Neural crest cell (in vitro differentiated cells): ENCODE data around the gene RABEP1. TPM values are rescaled to one million over a fixed set of nuclear protein-coding genes. Genes with fewer than 3 reads are reported as not detected.

ENCODE experiments used
- DNase-seq: peaks from one replicate; pipeline ENCODE4 v3.0.0; 2021; ENCODE audit warnings: low read depth, mixed read lengths, low spot score
- H3K27ac Mint-ChIP-seq: one replicate; pipeline ENCODE4 v1.8.0; 2021; ENCODE audit warnings: mild to moderate bottlenecking, mixed read lengths; ENCODE audit not compliant: unreplicated experiment
- H3K27me3 Mint-ChIP-seq: 2 replicates; pipeline ENCODE4 v1.8.0; 2021; ENCODE audit warnings: low read depth, mild to moderate bottlenecking, mixed read lengths
- H3K36me3 Mint-ChIP-seq: 2 replicates; pipeline ENCODE4 v1.8.0; 2021; ENCODE audit warnings: low read depth, mild to moderate bottlenecking, mixed read lengths
- H3K4me1 Mint-ChIP-seq: 2 replicates; pipeline ENCODE4 v1.8.0; 2021; ENCODE audit warnings: mixed read lengths
- H3K4me3 Mint-ChIP-seq: one replicate; pipeline ENCODE4 v1.8.0; 2021; ENCODE audit warnings: mild to moderate bottlenecking, mixed read lengths
- H3K9me3 Mint-ChIP-seq: 2 replicates; pipeline ENCODE4 v1.8.0; 2021; ENCODE audit warnings: mixed read lengths
- CTCF ChIP-seq: fragments of 200-600 bp; sonication (generic); conservative IDR thresholded peaks from 2 replicates; pipeline ENCODE4 v1.5.0; 2021; ENCODE audit warnings: antibody characterized with exemption, mild to moderate bottlenecking
- total RNA-seq: library from RNA; stranded (reverse); gene quantifications from 2 replicates; pipeline ENCODE4 v1.2.1, GENCODE V29; 2021

Gene RABEP1
- total RNA-seq, 1 donor from 2014 or later, result 57.9 TPM

DNA sequence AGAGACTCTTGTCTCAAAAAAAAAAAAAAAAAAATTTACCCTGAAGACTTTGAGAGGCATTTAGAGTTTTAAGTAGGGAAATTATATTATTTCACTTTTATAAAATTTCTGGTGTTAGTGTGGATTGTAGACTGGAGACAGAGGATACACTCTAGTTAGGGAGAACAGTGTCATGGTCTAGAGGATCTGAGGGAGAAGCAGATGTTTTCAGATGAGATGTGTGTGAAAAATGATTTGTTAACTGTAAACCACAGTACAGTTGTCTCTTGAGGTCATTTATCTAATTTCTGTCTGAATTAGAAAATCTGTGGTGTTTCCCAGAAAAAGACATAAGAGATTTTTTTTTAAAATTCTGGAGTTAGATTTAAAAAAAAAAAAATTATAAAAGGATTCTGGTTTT lies 82.6 kb downstream of the RABEP1 start:
- H3K27me3 Mint-ChIP-seq, result no peaks in the 10 kb centered on the region

DNA sequence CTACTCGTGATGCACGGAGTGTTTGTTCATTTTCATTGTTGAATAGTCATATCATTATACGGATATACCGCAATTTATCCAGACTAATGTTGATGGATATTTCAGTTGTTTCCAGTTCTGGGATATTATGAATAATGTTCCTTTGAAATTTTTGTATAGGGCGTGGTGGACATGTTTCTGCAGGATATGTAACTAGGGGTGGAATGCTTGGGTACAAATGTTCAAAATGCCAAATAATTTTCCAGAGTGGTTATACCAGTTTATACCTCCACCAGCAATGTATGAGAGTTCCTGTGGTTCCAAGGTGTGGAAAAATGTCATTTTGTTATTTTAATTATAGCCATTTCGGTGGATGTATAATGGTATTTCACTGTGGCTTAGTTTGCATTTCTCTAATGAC lies 83.7 kb downstream of the RABEP1 start:
- Mint-ChIP-seq H3K36me3 (peaks cover 12% of the 10 kb centered on the region), H3K9me3 (no peaks in the 10 kb centered on the region), H3K4me3 (no peak overlapping the region), H3K27me3 (no peaks in the 10 kb centered on the region), H3K4me1 (no peaks in the 10 kb centered on the region), H3K27ac (no peak overlapping the region)
- no peak for TF ChIP-seq CTCF
- no peak for DNase-seq

More for the DNA sequence above, 82.6 kb downstream of the RABEP1 start:
- peaks cover 12% of the 10 kb centered on the region for H3K36me3 Mint-ChIP-seq
- DNase-seq, result no peak
- no peak overlapping the region for H3K4me3 Mint-ChIP-seq
- H3K4me1 Mint-ChIP-seq, result no peaks in the 10 kb centered on the region
- no peak for TF ChIP-seq CTCF
- H3K9me3 Mint-ChIP-seq, result no peaks in the 10 kb centered on the region
- no peak overlapping the region for H3K27ac Mint-ChIP-seq

GRCh38 chr17:5370411-5370810 lies 88.3 kb downstream of the RABEP1 start:
- H3K36me3 Mint-ChIP-seq, result peaks cover 22% of the 10 kb centered on the region
- no peak overlapping the region for H3K27ac Mint-ChIP-seq
- no peak for DNase-seq
- H3K27me3 Mint-ChIP-seq, result no peaks in the 10 kb centered on the region
- no peaks in the 10 kb centered on the region for H3K4me1 Mint-ChIP-seq
- no peaks in the 10 kb centered on the region for H3K9me3 Mint-ChIP-seq
- no peak for TF ChIP-seq CTCF
- no peak overlapping the region for H3K4me3 Mint-ChIP-seq

DNA sequence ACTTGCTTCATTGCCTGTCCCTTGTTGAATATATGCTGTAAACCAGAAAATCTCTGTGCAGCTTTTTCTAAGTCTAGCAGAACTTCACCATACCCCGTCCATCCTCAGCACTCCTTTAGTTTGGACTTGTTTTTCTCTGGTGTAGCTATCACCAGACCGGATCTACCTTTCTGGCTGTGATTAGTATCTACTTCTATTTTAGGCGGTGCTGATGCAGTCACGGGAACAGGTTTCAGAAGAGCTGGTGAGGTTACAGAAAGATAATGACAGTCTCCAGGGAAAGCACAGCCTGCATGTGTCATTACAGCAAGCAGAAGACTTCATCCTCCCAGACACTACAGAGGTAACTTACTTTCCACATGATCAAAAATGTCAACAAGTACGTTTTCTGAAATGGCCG lies 91.0 kb downstream of the RABEP1 start:
- peak overlapping the region; percentile 17 for H3K27ac Mint-ChIP-seq
- TF ChIP-seq CTCF, result no peak
- peaks cover 27% of the 10 kb centered on the region for H3K36me3 Mint-ChIP-seq
- no peak overlapping the region for H3K4me3 Mint-ChIP-seq
- no peak for DNase-seq
- H3K4me1 Mint-ChIP-seq, result no peaks in the 10 kb centered on the region
- no peaks in the 10 kb centered on the region for H3K27me3 Mint-ChIP-seq
- no peaks in the 10 kb centered on the region for H3K9me3 Mint-ChIP-seq

- Mint-ChIP-seq H3K4me1 (no peaks in the 10 kb centered on the region), H3K4me3 (no peak overlapping the region), H3K9me3 (no peaks in the 10 kb centered on the region), H3K36me3 (peaks cover 39% of the 10 kb centered on the region), H3K27ac (no peak overlapping the region), H3K27me3 (no peaks in the 10 kb centered on the region)
- no peak for DNase-seq
- TF ChIP-seq CTCF, result no peak
These were observed 96.6 kb downstream of the RABEP1 start for GRCh38 chr17:5378566-5379207.
